Astrocyte of the spinal cord (primary cell): ENCODE measurements around the gene CPLX1.

ENCODE experiments used
- DNase-seq: peaks from one replicate; pipeline ENCODE4 v3.0.0; 2011; ENCODE audit warnings: low read depth, low spot score
- H3K4me3 ChIP-seq: 2 replicates; pipeline ENCODE4 v1.5.1; 2011; ENCODE audit warnings: low read depth, mild to moderate bottlenecking, low read length, moderate library complexity
- CTCF ChIP-seq: IDR thresholded peaks from 2 replicates; pipeline ENCODE4 v1.5.1; 2012; ENCODE audit warnings: low read depth, mild to moderate bottlenecking, low read length, inconsistent platforms
- in situ Hi-C: cut with HindIII; loops from 2 replicates; pipeline ENCODE4 v1.10.0; 2017; ENCODE audit warnings: low sequenced_read_pairs

The CPLX1 gene

DNA sequence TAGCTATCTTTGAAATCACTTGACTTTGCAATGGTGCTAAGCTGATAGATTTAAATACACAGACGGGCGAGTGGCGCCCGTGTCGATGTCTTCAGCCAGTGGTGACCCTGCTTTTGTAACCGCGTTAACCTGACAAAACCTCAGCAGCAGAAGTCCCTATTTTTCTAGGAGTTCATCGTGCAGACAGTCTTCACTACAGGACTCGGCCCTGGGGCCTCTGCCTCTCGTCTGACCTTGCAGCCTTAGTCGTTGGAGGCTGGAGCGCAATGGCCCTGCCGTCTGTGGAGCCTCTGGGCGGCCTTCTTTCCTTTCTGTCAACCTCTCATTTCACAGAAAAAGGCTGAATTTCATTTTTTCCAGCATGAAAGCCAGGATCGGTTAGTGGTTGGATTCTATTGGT lies 57.9 kb downstream of the CPLX1 start:
- in situ Hi-C loops, result no loop called here
- no peak for DNase-seq
- TF ChIP-seq CTCF, result no peak
- no peak overlapping the region for H3K4me3 ChIP-seq

- no peak for TF ChIP-seq CTCF
- no peak overlapping the region for H3K4me3 ChIP-seq
- in situ Hi-C loops, result no loop called here
Measured at GRCh38 chr4:766559-767283, 59.2 kb downstream of the CPLX1 start.

GRCh38 chr4:766152-766515 lies 59.8 kb downstream of the CPLX1 start:
- in situ Hi-C loops, result no loop called here
- DNase-seq, result peak; percentile 34
- H3K4me3 ChIP-seq, result no peak overlapping the region

More at GRCh38 chr4:766559-767283, 59.2 kb downstream of the CPLX1 start:
- no peak for DNase-seq

GRCh38 chr4:764405-765169 lies 61.3 kb downstream of the CPLX1 start:
- DNase-seq, result no peak
- no peak overlapping the region for H3K4me3 ChIP-seq
- no peak for TF ChIP-seq CTCF
- in situ Hi-C loops, result no loop called here

More at GRCh38 chr4:766152-766515, 59.8 kb downstream of the CPLX1 start:
- no peak for TF ChIP-seq CTCF

- H3K4me3 ChIP-seq, result no peak overlapping the region
- TF ChIP-seq CTCF, result no peak
- DNase-seq, result no peak
- in situ Hi-C loops, result no loop called here
Measured at GRCh38 chr4:763922-764321, 62.0 kb downstream of the CPLX1 start.

- no peak for TF ChIP-seq CTCF
- no peak for DNase-seq
- no peak overlapping the region for H3K4me3 ChIP-seq
- in situ Hi-C loops, result no loop called here
Measured at GRCh38 chr4:763191-763810, 62.6 kb downstream of the CPLX1 start.
